GM23338 (cell line): ENCODE measurements around the gene CAMTA1. TPM values are rescaled to one million over a fixed set of nuclear protein-coding genes. Genes with fewer than 3 reads are reported as not detected.

ENCODE experiments used
- ATAC-seq: fragments of 200-7000 bp; cut with Tn5 transposase; 3 replicates; pipeline ENCODE4 v1.9.1; 2020
- DNase-seq: peaks from one replicate; pipeline ENCODE4 v3.0.0-alpha.2; 2015; ENCODE audit warnings: low spot score
- H2AFZ ChIP-seq: fragments of 200-600 bp; sonication (generic); 2 replicates; pipeline ENCODE4 v1.8.0; 2016; ENCODE audit warnings: antibody characterized with exemption, mild to moderate bottlenecking, moderate library complexity
- H3F3A ChIP-seq: fragments of 200-600 bp; sonication (generic); replicated peaks from 2 replicates; pipeline ENCODE4 v1.8.0; 2017; ENCODE audit warnings: antibody characterized with exemption, mixed run types, low read depth
- H3K27ac ChIP-seq: fragments of 200-600 bp; sonication (generic); 2 replicates; pipeline ENCODE4 v1.6.1; 2016; ENCODE audit warnings: low read depth
- H3K27me3 ChIP-seq: fragments of 200-600 bp; sonication (generic); 2 replicates; pipeline ENCODE4 v1.8.0; 2016; ENCODE audit warnings: mild to moderate bottlenecking, mixed run types, moderate library complexity; ENCODE audit not compliant: insufficient read depth
- H3K36me3 ChIP-seq: fragments of 200-600 bp; sonication (generic); 2 replicates; pipeline ENCODE4 v1.8.0; 2016; ENCODE audit warnings: mild to moderate bottlenecking; ENCODE audit not compliant: insufficient read depth
- H3K4me1 ChIP-seq: fragments of 200-600 bp; sonication (generic); 2 replicates; pipeline ENCODE4 v1.8.0; 2016; ENCODE audit warnings: mild to moderate bottlenecking, moderate library complexity; ENCODE audit not compliant: insufficient read depth
- H3K4me2 ChIP-seq: fragments of 200-600 bp; sonication (generic); 2 replicates; pipeline ENCODE4 v1.7.1; 2017; ENCODE audit warnings: mixed run types
- H3K4me3 ChIP-seq: fragments of 200-600 bp; sonication (generic); 2 replicates; pipeline ENCODE4 v1.6.1; 2016; ENCODE audit warnings: mixed run types
- H3K79me2 ChIP-seq: fragments of 200-600 bp; sonication (generic); replicated peaks from 2 replicates; pipeline ENCODE4 v1.8.0; 2017; ENCODE audit warnings: mild to moderate bottlenecking; ENCODE audit not compliant: insufficient read depth
- H3K9me2 ChIP-seq: fragments of 200-600 bp; sonication (generic); 2 replicates; pipeline ENCODE4 v1.8.0; 2017; ENCODE audit not compliant: insufficient read depth
- H4K20me1 ChIP-seq: fragments of 200-600 bp; sonication (generic); replicated peaks from 2 replicates; pipeline ENCODE4 v1.8.0; 2017; ENCODE audit warnings: mild to moderate bottlenecking; ENCODE audit not compliant: insufficient read depth
- H3K27ac Mint-ChIP-seq: 2 replicates; pipeline ENCODE4 v1.8.0; 2020; ENCODE audit warnings: inconsistent platforms, mild to moderate bottlenecking, moderate library complexity, mixed read lengths
- H3K27me3 Mint-ChIP-seq: 3 replicates; pipeline ENCODE4 v1.8.0; 2022; ENCODE audit warnings: low read depth, mild to moderate bottlenecking, moderate library complexity, mixed read lengths, inconsistent platforms; ENCODE audit not compliant: insufficient read depth, poor library complexity
- H3K36me3 Mint-ChIP-seq: 3 replicates; pipeline ENCODE4 v1.8.0; 2021; ENCODE audit warnings: low read depth, mild to moderate bottlenecking, inconsistent platforms, moderate library complexity, mixed read lengths
- H3K4me1 Mint-ChIP-seq: 3 replicates; pipeline ENCODE4 v1.8.0; 2020; ENCODE audit warnings: mild to moderate bottlenecking, inconsistent platforms, mixed read lengths
- H3K4me3 Mint-ChIP-seq: 3 replicates; pipeline ENCODE4 v1.8.0; 2021; ENCODE audit warnings: moderate library complexity, mild to moderate bottlenecking, inconsistent platforms, mixed read lengths
- H3K9me3 Mint-ChIP-seq: 3 replicates; pipeline ENCODE4 v1.8.0; 2020; ENCODE audit warnings: moderate library complexity, mild to moderate bottlenecking, inconsistent platforms, mixed read lengths
- CREB1 ChIP-seq: fragments of 250-450 bp; sonication (Bioruptor Pico); IDR thresholded peaks from 2 replicates; pipeline ENCODE4 v1.5.0; 2020; ENCODE audit warnings: low read depth, mild to moderate bottlenecking, moderate library complexity
- ETS1 ChIP-seq: IDR thresholded peaks from 2 replicates; pipeline ENCODE4 v1.6.1; 2016; ENCODE audit warnings: antibody characterized with exemption
- EZH2 ChIP-seq: fragments of 200-600 bp; sonication (generic); IDR thresholded peaks from one replicate; pipeline ENCODE4 v1.8.0; 2017; ENCODE audit warnings: antibody characterized with exemption, mild to moderate bottlenecking, low read depth; ENCODE audit not compliant: unreplicated experiment
- JUNB ChIP-seq: IDR thresholded peaks from one replicate; pipeline ENCODE4 v1.6.1; 2016; ENCODE audit warnings: antibody characterized with exemption; ENCODE audit not compliant: unreplicated experiment
- NANOG ChIP-seq: IDR thresholded peaks from 2 replicates; pipeline ENCODE4 v1.6.1; 2016; ENCODE audit warnings: antibody characterized with exemption, borderline replicate concordance
- POLR2AphosphoS5 ChIP-seq: IDR thresholded peaks from 2 replicates; pipeline ENCODE4 v1.6.1; 2016; ENCODE audit warnings: antibody characterized with exemption, low read depth
- REST ChIP-seq: IDR thresholded peaks from one replicate; pipeline ENCODE4 v1.6.1; 2018; ENCODE audit warnings: antibody characterized with exemption; ENCODE audit not compliant: unreplicated experiment
- STAT1 ChIP-seq: IDR thresholded peaks from one replicate; pipeline ENCODE4 v1.6.1; 2016; ENCODE audit warnings: antibody characterized with exemption; ENCODE audit not compliant: unreplicated experiment
- ZNF114 ChIP-seq: fragments of 250-450 bp; sonication (Bioruptor Pico); IDR thresholded peaks from 2 replicates; pipeline ENCODE4 v1.5.0; 2020; ENCODE audit warnings: mild to moderate bottlenecking, moderate library complexity
- ZNF331 ChIP-seq: fragments of 250-450 bp; sonication (Bioruptor Pico); IDR thresholded peaks from 2 replicates; pipeline ENCODE4 v1.5.0; 2020; ENCODE audit warnings: low read depth, mild to moderate bottlenecking, moderate library complexity
- polyA plus RNA-seq: library from polyadenylated mRNA; unstranded; fragments of >200 nt; fragmentation: Nextera tagmentation; extraction: Ambion mirVana; gene quantifications from 2 replicates; pipeline ENCODE4 v1.2.1, GENCODE V29; 2016
- total RNA-seq: library from RNA; depleted of rRNA; stranded (reverse); fragments of >200 nt; shearing (Covaris generic); gene quantifications from 2 replicates; pipeline ENCODE4 v1.2.3, GENCODE V29; 2014

The CAMTA1 gene
- total and polyA plus RNA-seq, 2 experiments from 2014 or later = 115 to 519 TPM

GRCh38 chr1:7253988-7254587 lies 468.8 kb downstream of the CAMTA1 start (continued):
- TF ChIP-seq REST (no peak), ETS1 (no peak), JUNB (no peak), POLR2AphosphoS5 (no peak), STAT1 (no peak), CREB1 (no peak), NANOG (no peak), ZNF331 (CRISPR knock-in tag) (no peak), EZH2 (no peak), ZNF114 (no peak)

- H3K4me3 ChIP-seq = no peak overlapping the region
- H3K36me3 ChIP-seq = no peaks in the 10 kb centered on the region
- peaks cover 17% of the 10 kb centered on the region for H3K4me1 Mint-ChIP-seq
- no peaks in the 10 kb centered on the region for H3K27me3 ChIP-seq
- H3K4me2 ChIP-seq = no peak overlapping the region
- H3K9me2 ChIP-seq = 0 out of 2 replicates have a peak, but pooled peaks cover 5% of the 10 kb centered on the region
- no peaks in the 10 kb centered on the region for H3K27me3 Mint-ChIP-seq
- H4K20me1 ChIP-seq = no peaks in the 10 kb centered on the region
- H2AFZ ChIP-seq = no peak overlapping the region
- DNase-seq (no peak), ATAC-seq (no peak)
- no peak for TF ChIP-seq REST
- TF ChIP-seq ZNF114 = no peak
- H3K4me1 ChIP-seq = no peaks in the 10 kb centered on the region
- no peaks in the 10 kb centered on the region for H3K36me3 Mint-ChIP-seq
- H3K4me3 Mint-ChIP-seq = no peak overlapping the region
- H3K79me2 ChIP-seq = no peaks in the 10 kb centered on the region
- H3F3A ChIP-seq = no peaks in the 10 kb centered on the region
- no peaks in the 10 kb centered on the region for H3K9me3 Mint-ChIP-seq
- H3K27ac ChIP-seq = no peak overlapping the region
- no peak overlapping the region for H3K27ac Mint-ChIP-seq
These were observed 470.2 kb downstream of the CAMTA1 start for GRCh38 chr1:7255303-7256058.
